Endothelial cell of umbilical vein (primary cell): ENCODE measurements around the gene SETX. TPM values are rescaled to one million over a fixed set of nuclear protein-coding genes. Genes with fewer than 3 reads are reported as not detected.

ENCODE experiments used
- BruUV-seq: library from RNA; stranded (reverse); fragments of 400-500 nt; replicated peaks from 2 replicates; lab custom pipeline; 2021; lab: Mats Ljungman, UMichigan
- CTCF ChIA-PET: fragments of 300-600, 350-600 bp; sonication (Branson Sonifier 250); formaldehyde crosslinking; loops from one replicate; lab custom pipeline; 2021; ENCODE audit warnings: antibody characterized with exemption, inconsistent platforms; lab: Charles Lee
- POLR2A ChIA-PET: fragments of 300-600, 350-600 bp; sonication (Branson Sonifier 250); formaldehyde crosslinking; loops from one replicate; lab custom pipeline; 2021; ENCODE audit warnings: antibody characterized with exemption, inconsistent platforms; lab: Charles Lee
- DNase-seq: peaks from one replicate; pipeline ENCODE4 v3.0.0-alpha.2; 2011; ENCODE audit warnings: low read depth, low spot score
- FAIRE-seq: peaks from 2 replicates; lab custom pipeline; 2011; peaks lifted over from hg19 to GRCh38; lab: Jason Lieb, UNC
- H2AFZ ChIP-seq: 2 replicates; pipeline ENCODE4 v1.6.0; 2012; ENCODE audit warnings: low read depth, low read length, control low read depth, inconsistent platforms
- H3K27ac ChIP-seq: 2 replicates; pipeline ENCODE4 v1.5.1; 2011; ENCODE audit warnings: low read depth, mild to moderate bottlenecking, control low read depth, low read length, moderate library complexity; ENCODE audit not compliant: insufficient read depth
- H3K27me3 ChIP-seq, 2 experiments: 2 replicates each; pipeline versions ENCODE4 v1.6.0 to v1.6.1; 2011; ENCODE audit warnings: low read length in 2 of 2, mixed read lengths in 1 of 2; ENCODE audit not compliant: control insufficient read depth in 2 of 2, insufficient read depth in 2 of 2
- H3K36me3 ChIP-seq, 2 experiments: 2 replicates in 1 of 2; 3 replicates in 1 of 2; pipeline ENCODE4 v1.5.1; 2011; ENCODE audit warnings: low read length in 2 of 2, mild to moderate bottlenecking in 1 of 2, moderate library complexity in 1 of 2; ENCODE audit not compliant: control insufficient read depth in 2 of 2, insufficient read depth in 2 of 2; ENCODE audit errors: extremely low read depth in 1 of 2
- H3K4me1 ChIP-seq: 3 replicates; pipeline ENCODE4 v1.5.1; 2011; ENCODE audit warnings: mild to moderate bottlenecking, low read length; ENCODE audit not compliant: control insufficient read depth, insufficient read depth; ENCODE audit errors: extremely low read depth
- H3K4me2 ChIP-seq: 2 replicates; pipeline ENCODE4 v1.6.1; 2011; ENCODE audit warnings: low read length, control low read depth, mixed read lengths; ENCODE audit not compliant: insufficient read depth
- H3K4me3 ChIP-seq, 3 experiments: fragments of 200-600 bp in 1 of 3; sonication (generic), shearing (Covaris generic) in 1 of 3; replicated peaks in 1 of 3; 2 replicates each; pipeline ENCODE4 v1.5.1; 2011 to 2016; ENCODE audit warnings: control low read depth in 3 of 3, low read length in 3 of 3, mild to moderate bottlenecking in 2 of 3, inconsistent platforms in 1 of 3, low read depth in 1 of 3, moderate library complexity in 1 of 3; ENCODE audit not compliant: insufficient read depth in 1 of 3
- H3K79me2 ChIP-seq: 2 replicates; pipeline ENCODE4 v1.6.0; 2012; ENCODE audit warnings: low read length, inconsistent platforms; ENCODE audit not compliant: control insufficient read depth, insufficient read depth
- H3K9ac ChIP-seq: replicated peaks from 2 replicates; pipeline ENCODE3; 2011; ENCODE audit warnings: low read length, control low read depth; ENCODE audit not compliant: insufficient read depth; ENCODE audit errors: extremely low read depth
- H3K9me1 ChIP-seq: replicated peaks from 3 replicates; pipeline ENCODE4 v1.6.0; 2011; ENCODE audit warnings: mild to moderate bottlenecking, low read length; ENCODE audit not compliant: control insufficient read depth, insufficient read depth; ENCODE audit errors: extremely low read depth
- H3K9me3 ChIP-seq: replicated peaks from 2 replicates; pipeline ENCODE4 v1.5.1; 2012; ENCODE audit warnings: low read length, inconsistent platforms; ENCODE audit not compliant: control insufficient read depth, insufficient read depth
- H4K20me1 ChIP-seq: replicated peaks from 2 replicates; pipeline ENCODE3; 2011; ENCODE audit warnings: mild to moderate bottlenecking, low read length; ENCODE audit not compliant: control insufficient read depth, insufficient read depth; ENCODE audit errors: extremely low read depth
- EZH2 ChIP-seq: IDR thresholded peaks from 2 replicates; pipeline ENCODE4 v1.6.1; 2012; ENCODE audit warnings: borderline replicate concordance, low read depth, mild to moderate bottlenecking, moderate library complexity, low read length, inconsistent platforms; ENCODE audit not compliant: severe bottlenecking
- FOS ChIP-seq: IDR thresholded peaks from 2 replicates; pipeline ENCODE4 v1.6.1; 2011; ENCODE audit warnings: mild to moderate bottlenecking, low read length, moderate library complexity, borderline replicate concordance; ENCODE audit not compliant: insufficient read depth
- GATA2 ChIP-seq: IDR thresholded peaks from 2 replicates; pipeline ENCODE4 v1.7.0; 2011; ENCODE audit warnings: low read depth, mild to moderate bottlenecking, moderate library complexity, mixed read lengths, low read length; ENCODE audit not compliant: insufficient read length, insufficient read depth
- JUN ChIP-seq: IDR thresholded peaks from 2 replicates; pipeline ENCODE4 v1.6.1; 2011; ENCODE audit warnings: borderline replicate concordance, low read depth; ENCODE audit not compliant: insufficient read length, insufficient read depth
- MYC ChIP-seq: IDR thresholded peaks from one replicate; pipeline ENCODE4 v1.6.1; 2011; ENCODE audit warnings: mild to moderate bottlenecking, low read depth, low read length
- POLR2A ChIP-seq: IDR thresholded peaks from 2 replicates; pipeline ENCODE4 v1.6.1; 2012; ENCODE audit warnings: low read depth, mild to moderate bottlenecking, control low read depth, low read length
- POLR2AphosphoS5 ChIP-seq: IDR thresholded peaks from 2 replicates; pipeline ENCODE4 v1.6.1; 2012; ENCODE audit warnings: low read depth, mild to moderate bottlenecking, control low read depth, low read length, moderate library complexity; ENCODE audit not compliant: insufficient read depth
- dilution Hi-C: fragments of 300-500 bp; cut with MboI; formaldehyde crosslinking; loops from one replicate; pipeline ENCODE4 v1.15.0; 2019; ENCODE audit warnings: low sequenced_read_pairs; ENCODE audit not compliant: extremely low pct_ligation_motif_present
- intact Hi-C: fragments of 100-400 bp; cut with micrococcal nuclease; formaldehyde crosslinking; loops from one replicate; pipeline ENCODE4 v1.10.0; 2022
- polyA plus RNA-seq, 4 experiments: library from polyadenylated mRNA; depleted of rRNA in 3 of 4; stranded (reverse) in 3 of 4; unstranded in 1 of 4; fragments of >200 nt; gene quantifications; 2 replicates each; pipeline versions ENCODE4 v1.2.1 to v1.2.3, GENCODE V29; 2011 to 2012; ENCODE audit warnings: missing spikeins in 1 of 4
- total RNA-seq: library from RNA; stranded (reverse); gene quantifications from 2 replicates; pipeline ENCODE4 v1.2.3, GENCODE V29; 2021
- TF ChIP-seq, protein P1 (sequence below), 2 donors: IDR thresholded peaks; 1 replicate in 1 of 2; 2 replicates in 1 of 2; pipeline ENCODE4 v1.5.1; 2011; ENCODE audit warnings: low read length in 2 of 2, mild to moderate bottlenecking in 2 of 2, moderate library complexity in 2 of 2, control low read depth in 1 of 2, inconsistent platforms in 1 of 2, low read depth in 1 of 2; ENCODE audit not compliant: insufficient read depth in 1 of 2; ENCODE audit errors: extremely low read depth in 1 of 2
- TF ChIP-seq, protein P2 (sequence below): IDR thresholded peaks from 2 replicates; pipeline ENCODE4 v1.6.1; 2011; ENCODE audit not compliant: insufficient read depth, insufficient read length

Gene SETX
- total and polyA plus RNA-seq, 2 donors (not counting 3 experiments of a cell fraction or from before 2014, with no cell fraction given) = 20.9 to 47.7 TPM

DNA sequence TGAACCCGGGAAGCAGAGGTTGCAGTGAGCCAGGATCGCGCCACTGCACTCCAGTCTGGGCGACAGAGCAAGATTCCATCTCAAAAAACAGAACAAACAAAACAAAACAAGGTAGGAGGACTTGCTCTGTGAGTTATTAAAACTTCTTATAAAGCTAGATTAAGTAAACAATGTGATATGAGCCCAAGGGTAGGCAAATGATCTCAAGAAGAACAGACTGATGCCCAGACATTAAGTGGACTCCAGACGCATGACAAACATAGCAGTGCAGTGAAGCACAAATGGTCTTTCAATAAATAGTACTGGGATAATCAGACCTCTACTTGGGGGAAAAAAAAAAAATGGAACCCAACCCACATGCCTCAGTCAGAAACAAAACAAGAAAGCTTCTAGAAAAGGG is 45.7 kb downstream of the SETX start:
- intact Hi-C loops (no loop called here), dilution Hi-C loops (no loop called here)
- CTCF ChIA-PET = interaction anchor here (0.7 to 1.4 kb wide), 2 partner anchors 10 to 25 kb away, joined by 3 read pairs; no protein-coding TSS in a partner anchor
- POLR2A ChIA-PET = no interaction called here
- Histone ChIP-seq H3K4me3 (no peak overlapping the region), H3K27ac (no peak overlapping the region), H3K9me3 (no peaks in the 10 kb centered on the region), H3K9me1 (no peaks in the 10 kb centered on the region), H2AFZ (no peak overlapping the region), H3K4me1 (no peaks in the 10 kb centered on the region), H3K4me2 (no peak overlapping the region), H4K20me1 (no peaks in the 10 kb centered on the region), H3K36me3 (peaks cover 13 to 18% of the 10 kb centered on the region in 2 experiments), H3K9ac (no peak overlapping the region), H3K79me2 (peaks cover 7% of the 10 kb centered on the region), H3K27me3 (no peaks in the 10 kb centered on the region)
- TF ChIP-seq GATA2 = no peak
- TF ChIP-seq MYC = no peak
- TF ChIP-seq, protein P1, sequence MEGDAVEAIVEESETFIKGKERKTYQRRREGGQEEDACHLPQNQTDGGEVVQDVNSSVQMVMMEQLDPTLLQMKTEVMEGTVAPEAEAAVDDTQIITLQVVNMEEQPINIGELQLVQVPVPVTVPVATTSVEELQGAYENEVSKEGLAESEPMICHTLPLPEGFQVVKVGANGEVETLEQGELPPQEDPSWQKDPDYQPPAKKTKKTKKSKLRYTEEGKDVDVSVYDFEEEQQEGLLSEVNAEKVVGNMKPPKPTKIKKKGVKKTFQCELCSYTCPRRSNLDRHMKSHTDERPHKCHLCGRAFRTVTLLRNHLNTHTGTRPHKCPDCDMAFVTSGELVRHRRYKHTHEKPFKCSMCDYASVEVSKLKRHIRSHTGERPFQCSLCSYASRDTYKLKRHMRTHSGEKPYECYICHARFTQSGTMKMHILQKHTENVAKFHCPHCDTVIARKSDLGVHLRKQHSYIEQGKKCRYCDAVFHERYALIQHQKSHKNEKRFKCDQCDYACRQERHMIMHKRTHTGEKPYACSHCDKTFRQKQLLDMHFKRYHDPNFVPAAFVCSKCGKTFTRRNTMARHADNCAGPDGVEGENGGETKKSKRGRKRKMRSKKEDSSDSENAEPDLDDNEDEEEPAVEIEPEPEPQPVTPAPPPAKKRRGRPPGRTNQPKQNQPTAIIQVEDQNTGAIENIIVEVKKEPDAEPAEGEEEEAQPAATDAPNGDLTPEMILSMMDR (IDR thresholded peaks at IDR 0.05; ENCODE audit: extremely low read depth in 1 of 2, insufficient read depth in 1 of 2, low read depth in 1 of 2, low read length in 2 of 2) = no peak
- no peak for TF ChIP-seq EZH2
- TF ChIP-seq, protein P2, sequence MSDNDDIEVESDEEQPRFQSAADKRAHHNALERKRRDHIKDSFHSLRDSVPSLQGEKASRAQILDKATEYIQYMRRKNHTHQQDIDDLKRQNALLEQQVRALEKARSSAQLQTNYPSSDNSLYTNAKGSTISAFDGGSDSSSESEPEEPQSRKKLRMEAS = no peak
- TF ChIP-seq FOS = no peak
- TF ChIP-seq POLR2A = no peak
- TF ChIP-seq POLR2AphosphoS5 = no peak
- no peak for TF ChIP-seq JUN
- BruUV-seq = no TSS peak
- FAIRE-seq (no peak), DNase-seq (no peak)
